Ectodermal cell (in vitro differentiated cells): ENCODE measurements around the gene HSD11B1.

Experiments
- H3K27ac ChIP-seq: 2 replicates; pipeline ENCODE4 v1.7.0; 2013; ENCODE audit warnings: mild to moderate bottlenecking, low read depth, low read length; ENCODE audit not compliant: insufficient read depth, poor library complexity, severe bottlenecking
- H3K27me3 ChIP-seq: 2 replicates; pipeline ENCODE4 v1.7.0; 2013; ENCODE audit warnings: mild to moderate bottlenecking, low read length; ENCODE audit not compliant: insufficient read depth, control insufficient read depth, poor library complexity, severe bottlenecking
- H3K36me3 ChIP-seq: one replicate; pipeline ENCODE4 v1.7.0; 2013; ENCODE audit warnings: low read length; ENCODE audit not compliant: control insufficient read depth, insufficient read depth
- H3K4me1 ChIP-seq: one replicate; pipeline ENCODE4 v1.7.0; 2013; ENCODE audit warnings: low read length; ENCODE audit not compliant: control insufficient read depth, insufficient read depth
- H3K4me3 ChIP-seq: 2 replicates; pipeline ENCODE4 v1.7.0; 2013; ENCODE audit warnings: low read depth, low read length, control low read depth; ENCODE audit not compliant: insufficient read depth
- H3K9me3 ChIP-seq: 2 replicates; pipeline ENCODE4 v1.7.0; 2013; ENCODE audit warnings: mild to moderate bottlenecking, low read length, moderate library complexity; ENCODE audit not compliant: control insufficient read depth
- WGBS, 2 experiments: methylation state at CpG; one replicate each; pipeline ENCODE4 v1.1.7; 2013; ENCODE audit warnings: missing lambda C conversion rate in 2 of 2; 5-methylcytosine and 5-hydroxymethylcytosine counted together

HSD11B1 gene

DNA sequence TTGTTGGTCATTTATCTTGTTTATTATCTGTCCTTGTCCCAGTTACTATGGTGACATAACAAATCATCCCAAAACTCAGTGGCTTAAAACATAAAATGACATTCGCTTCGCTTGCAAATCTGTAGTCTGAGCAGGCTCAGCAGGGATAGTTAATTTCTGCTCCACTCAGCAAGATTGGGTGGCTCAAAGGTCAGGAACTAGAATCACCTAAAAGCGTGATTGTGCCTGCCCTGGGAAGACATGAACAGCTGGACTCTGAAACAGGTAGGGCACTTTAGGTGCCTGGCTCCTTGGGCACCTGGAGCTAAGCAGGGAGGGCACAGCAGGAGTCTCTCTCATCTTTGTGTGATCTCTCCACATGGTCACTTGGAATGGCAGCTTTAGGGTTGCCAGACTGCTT, 36.5 kb downstream of the HSD11B1 start:
- Histone ChIP-seq H3K4me1 (no peaks in the 10 kb centered on the region), H3K9me3 (no peaks in the 10 kb centered on the region)
- 90 to 93% methylated on average over 3 of the region's 3 CpGs for WGBS, 2 experiments

GRCh38 chr1:209741889-209742288, 37.2 kb downstream of the HSD11B1 start:
- H3K36me3 ChIP-seq = no peaks in the 10 kb centered on the region
- WGBS, 2 experiments = 86 to 87% methylated on average over 2 of the region's 2 CpGs
- H3K9me3 ChIP-seq = no peaks in the 10 kb centered on the region
- H3K4me1 ChIP-seq = no peaks in the 10 kb centered on the region
- H3K27me3 ChIP-seq = no peaks in the 10 kb centered on the region
- H3K27ac ChIP-seq = no peak overlapping the region
- no peak overlapping the region for H3K4me3 ChIP-seq

More for the DNA sequence above, 36.5 kb downstream of the HSD11B1 start:
- no peaks in the 10 kb centered on the region for H3K36me3 ChIP-seq
- H3K27ac ChIP-seq = no peak overlapping the region
- no peaks in the 10 kb centered on the region for H3K27me3 ChIP-seq
- no peak overlapping the region for H3K4me3 ChIP-seq

DNA sequence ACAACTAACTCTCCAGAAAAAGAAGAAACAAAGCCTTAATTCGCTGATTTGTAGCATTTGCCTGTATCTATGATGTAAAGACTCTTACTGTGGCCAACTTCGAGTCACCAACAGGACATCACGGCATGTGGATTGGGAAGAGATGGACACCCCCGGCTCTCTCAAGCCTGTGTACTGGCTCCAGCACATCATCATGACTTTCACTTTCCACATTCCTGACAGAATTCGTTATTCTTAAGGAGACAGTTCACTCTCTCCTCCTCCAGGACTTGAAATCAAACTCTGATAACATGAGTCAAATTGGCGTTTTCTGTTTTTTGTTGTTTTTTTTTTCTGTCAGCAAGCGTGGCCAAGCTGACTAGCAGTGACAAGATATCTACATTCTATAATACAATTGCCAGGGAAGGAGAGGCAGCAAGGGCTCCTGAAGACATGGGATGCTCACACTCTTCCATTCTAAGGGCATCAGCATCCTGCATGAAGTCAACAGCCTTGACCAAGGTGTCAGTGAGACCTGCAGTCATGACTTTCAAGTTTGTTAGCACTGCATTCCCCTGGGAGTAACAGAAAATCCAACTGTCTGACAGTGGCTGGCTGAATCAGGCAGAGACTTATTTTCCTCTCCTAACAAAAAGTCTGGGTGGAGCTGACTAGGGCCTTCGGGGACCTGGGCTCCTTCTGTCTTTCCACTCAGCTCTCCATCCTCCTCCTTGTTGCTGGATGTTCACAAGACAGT, 37.9 kb downstream of the HSD11B1 start:
- WGBS, 2 experiments = 88 to 92% methylated on average over 8 of the region's 8 CpGs
- Histone ChIP-seq H3K27ac (no peak overlapping the region), H3K4me1 (no peaks in the 10 kb centered on the region), H3K27me3 (no peaks in the 10 kb centered on the region), H3K9me3 (no peaks in the 10 kb centered on the region), H3K4me3 (no peak overlapping the region), H3K36me3 (no peaks in the 10 kb centered on the region)

DNA sequence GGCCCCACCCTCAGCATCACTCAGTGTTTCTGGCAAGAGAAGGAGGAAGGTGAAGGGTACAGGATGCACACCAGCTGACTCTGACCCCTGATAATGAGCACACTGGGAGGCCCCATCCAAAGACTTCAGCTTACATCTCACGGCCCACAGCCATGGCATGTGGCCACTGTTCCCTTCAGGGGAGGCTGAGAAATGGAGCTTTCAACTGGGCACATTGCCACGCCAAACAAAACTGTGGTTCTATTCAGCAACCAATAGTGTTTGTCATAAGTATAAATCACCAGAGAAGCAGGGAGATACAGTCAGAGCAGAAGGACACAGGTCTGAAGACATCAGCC, 38.5 kb downstream of the HSD11B1 start:
- no peaks in the 10 kb centered on the region for H3K27me3 ChIP-seq
- no peaks in the 10 kb centered on the region for H3K36me3 ChIP-seq
- H3K4me1 ChIP-seq = no peaks in the 10 kb centered on the region
- no peak overlapping the region for H3K4me3 ChIP-seq
- WGBS, 2 experiments = 86 to 88% methylated on average over 2 of the region's 2 CpGs
- no peaks in the 10 kb centered on the region for H3K9me3 ChIP-seq
- H3K27ac ChIP-seq = no peak overlapping the region

GRCh38 chr1:209746451-209747165, 42.0 kb downstream of the HSD11B1 start:
- Histone ChIP-seq H3K9me3 (no peaks in the 10 kb centered on the region), H3K36me3 (no peaks in the 10 kb centered on the region), H3K4me1 (no peaks in the 10 kb centered on the region), H3K4me3 (no peak overlapping the region), H3K27ac (no peak overlapping the region), H3K27me3 (no peaks in the 10 kb centered on the region)
- 97 to 100% methylated on average over 2 to 3 of the region's 4 CpGs for WGBS, 2 experiments

DNA sequence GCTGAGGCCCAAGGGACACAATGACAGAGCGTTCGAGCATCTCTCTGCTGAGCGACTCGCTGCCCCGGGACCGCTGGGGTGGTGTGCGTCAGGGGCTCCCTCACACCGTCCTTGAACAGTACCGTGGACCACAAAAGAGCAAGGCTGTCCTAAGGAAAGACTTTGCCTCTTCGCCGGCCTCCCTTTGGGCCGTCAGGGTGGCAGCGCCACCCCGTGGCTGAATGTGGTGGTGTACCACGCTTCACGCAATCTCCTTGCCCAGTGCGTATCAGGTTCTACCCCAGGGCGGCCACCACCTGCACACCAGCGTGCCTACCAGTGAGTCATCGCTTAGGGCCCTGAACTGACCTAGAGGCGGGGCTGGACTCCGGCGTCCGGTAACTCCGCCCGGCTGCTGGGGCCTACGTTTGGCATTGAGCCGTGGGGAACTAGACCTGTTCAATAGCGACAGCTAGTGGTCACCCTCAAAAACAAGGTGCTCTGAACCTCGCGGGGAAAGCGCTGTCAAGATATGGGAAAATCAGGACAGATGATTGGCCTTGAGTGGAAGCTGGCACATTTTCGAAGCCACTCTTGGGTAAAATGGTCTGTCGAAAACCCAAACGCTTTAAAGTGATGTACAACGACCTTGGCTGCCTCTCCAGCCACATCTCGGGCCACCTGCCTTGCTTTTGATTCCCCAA, 43.1 kb downstream of the HSD11B1 start:
- no peaks in the 10 kb centered on the region for H3K9me3 ChIP-seq
- H3K27ac ChIP-seq = no peak overlapping the region
- WGBS, 2 experiments = 9% methylated on average over 37 of the region's 37 CpGs
- H3K36me3 ChIP-seq = no peaks in the 10 kb centered on the region
- H3K4me1 ChIP-seq = no peaks in the 10 kb centered on the region
- H3K27me3 ChIP-seq = no peaks in the 10 kb centered on the region
- H3K4me3 ChIP-seq = peak overlapping the region; percentile 13

DNA sequence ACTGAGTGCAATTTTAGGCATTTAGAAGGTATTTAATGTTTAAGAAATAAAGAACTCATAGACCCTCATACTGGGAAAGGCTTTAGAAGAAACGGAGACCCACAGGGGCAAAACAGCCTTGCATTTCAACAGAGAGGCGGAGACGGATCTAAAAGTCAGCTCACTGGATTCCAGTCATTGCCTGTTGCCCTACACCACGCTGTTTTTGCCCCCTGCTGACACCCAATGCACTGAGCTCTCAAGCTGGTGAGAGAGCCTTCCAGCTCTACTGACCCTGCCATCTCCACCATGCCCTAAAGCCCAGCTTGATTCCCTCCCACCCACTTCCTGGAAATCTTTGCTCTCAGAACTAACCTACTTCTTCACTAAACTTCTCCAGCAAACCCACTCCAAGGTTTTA, 44.0 kb downstream of the HSD11B1 start:
- Histone ChIP-seq H3K4me3 (no peak overlapping the region), H3K27me3 (no peaks in the 10 kb centered on the region), H3K36me3 (no peaks in the 10 kb centered on the region), H3K27ac (no peak overlapping the region), H3K4me1 (no peaks in the 10 kb centered on the region), H3K9me3 (no peaks in the 10 kb centered on the region)
- 30 to 31% methylated on average over 4 of the region's 4 CpGs for WGBS, 2 experiments

- no peaks in the 10 kb centered on the region for H3K27me3 ChIP-seq
- no peak overlapping the region for H3K27ac ChIP-seq
- H3K4me1 ChIP-seq = no peaks in the 10 kb centered on the region
- H3K4me3 ChIP-seq = no peak overlapping the region
- 93 to 100% methylated on average over 1 of the region's 2 CpGs for WGBS, 2 experiments
- no peaks in the 10 kb centered on the region for H3K36me3 ChIP-seq
- no peaks in the 10 kb centered on the region for H3K9me3 ChIP-seq
Measured at GRCh38 chr1:209749205-209749604, 44.6 kb downstream of the HSD11B1 start.

- Histone ChIP-seq H3K27ac (no peak overlapping the region), H3K9me3 (no peaks in the 10 kb centered on the region), H3K27me3 (no peaks in the 10 kb centered on the region), H3K4me3 (no peak overlapping the region), H3K4me1 (no peaks in the 10 kb centered on the region), H3K36me3 (no peaks in the 10 kb centered on the region)
- WGBS, 2 experiments = 94 to 95% methylated on average over 3 to 5 of the region's 6 CpGs
Measured at GRCh38 chr1:209749670-209750323, 45.2 kb downstream of the HSD11B1 start.
